ENCODE data around the gene CXCR5.

The CXCR5 gene

DNA sequence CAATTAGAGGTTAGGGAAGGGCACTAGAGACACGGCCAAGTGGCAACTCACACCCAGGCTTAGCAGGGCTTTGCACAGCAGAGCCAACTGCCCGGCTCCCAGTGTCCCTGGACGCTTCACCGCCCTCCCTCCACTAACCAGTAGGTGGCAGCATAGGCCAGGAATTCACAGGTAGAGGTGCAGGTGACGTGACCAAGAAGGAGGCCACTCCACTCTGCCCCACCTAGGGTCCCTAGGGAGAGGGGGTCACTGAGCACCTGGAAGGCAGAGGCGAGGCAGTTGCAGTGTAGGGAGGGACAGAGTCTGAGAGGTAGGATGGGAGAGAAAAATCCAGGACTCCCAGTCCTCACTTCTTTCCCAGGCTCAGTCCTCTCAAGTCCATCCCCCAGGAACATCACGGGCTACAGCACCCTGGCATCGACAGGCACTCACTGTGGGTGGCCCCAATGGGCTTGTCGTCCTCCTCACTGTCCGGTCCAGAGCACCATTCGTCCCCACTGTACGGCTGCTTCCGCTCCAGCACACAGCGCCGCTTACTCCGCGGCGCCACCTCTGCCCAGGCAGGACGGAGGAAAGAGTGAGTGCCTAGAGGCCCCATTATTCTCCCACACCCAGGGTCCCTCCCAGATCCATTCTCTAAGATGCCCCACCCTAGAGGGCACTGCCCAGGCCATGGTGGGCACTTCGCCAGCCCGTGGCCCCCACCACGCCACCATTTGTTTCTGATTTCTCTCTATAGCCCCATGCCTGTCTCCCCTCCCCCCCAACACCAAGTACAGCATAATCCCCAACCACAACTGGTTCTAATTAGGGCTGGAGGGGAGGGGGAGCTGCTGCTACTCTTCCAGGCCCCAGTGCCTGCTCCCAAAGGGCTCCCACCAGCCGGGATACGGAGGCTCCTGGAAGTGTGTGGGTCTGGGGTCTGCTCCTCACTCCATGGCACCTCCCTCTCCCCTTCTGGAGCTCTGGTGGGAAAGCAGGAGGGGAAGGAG lies 23.7 kb downstream of the CXCR5 start:
- peak overlapping the region; percentile 64 for H3K27ac ChIP-seq
- H3K36me3 ChIP-seq = no peaks in the 10 kb centered on the region
- H3K9me3 ChIP-seq (ENCODE audit: severe bottlenecking) = no peaks in the 10 kb centered on the region
- DNase-seq = peak; percentile 90
- 0 out of 2 replicates have a peak overlapping the region, but pooled peaks have one; percentile 2 for H3K4me3 ChIP-seq (ENCODE audit: low read depth, low read length)
- TF ChIP-seq, protein P1, sequence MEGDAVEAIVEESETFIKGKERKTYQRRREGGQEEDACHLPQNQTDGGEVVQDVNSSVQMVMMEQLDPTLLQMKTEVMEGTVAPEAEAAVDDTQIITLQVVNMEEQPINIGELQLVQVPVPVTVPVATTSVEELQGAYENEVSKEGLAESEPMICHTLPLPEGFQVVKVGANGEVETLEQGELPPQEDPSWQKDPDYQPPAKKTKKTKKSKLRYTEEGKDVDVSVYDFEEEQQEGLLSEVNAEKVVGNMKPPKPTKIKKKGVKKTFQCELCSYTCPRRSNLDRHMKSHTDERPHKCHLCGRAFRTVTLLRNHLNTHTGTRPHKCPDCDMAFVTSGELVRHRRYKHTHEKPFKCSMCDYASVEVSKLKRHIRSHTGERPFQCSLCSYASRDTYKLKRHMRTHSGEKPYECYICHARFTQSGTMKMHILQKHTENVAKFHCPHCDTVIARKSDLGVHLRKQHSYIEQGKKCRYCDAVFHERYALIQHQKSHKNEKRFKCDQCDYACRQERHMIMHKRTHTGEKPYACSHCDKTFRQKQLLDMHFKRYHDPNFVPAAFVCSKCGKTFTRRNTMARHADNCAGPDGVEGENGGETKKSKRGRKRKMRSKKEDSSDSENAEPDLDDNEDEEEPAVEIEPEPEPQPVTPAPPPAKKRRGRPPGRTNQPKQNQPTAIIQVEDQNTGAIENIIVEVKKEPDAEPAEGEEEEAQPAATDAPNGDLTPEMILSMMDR (IDR thresholded peaks at IDR 0.05; ENCODE audit: low read depth, low read length) = peak; percentile 90
- no peaks in the 10 kb centered on the region for H3K27me3 ChIP-seq (ENCODE audit: insufficient read depth, low read depth, severe bottlenecking)

DNA sequence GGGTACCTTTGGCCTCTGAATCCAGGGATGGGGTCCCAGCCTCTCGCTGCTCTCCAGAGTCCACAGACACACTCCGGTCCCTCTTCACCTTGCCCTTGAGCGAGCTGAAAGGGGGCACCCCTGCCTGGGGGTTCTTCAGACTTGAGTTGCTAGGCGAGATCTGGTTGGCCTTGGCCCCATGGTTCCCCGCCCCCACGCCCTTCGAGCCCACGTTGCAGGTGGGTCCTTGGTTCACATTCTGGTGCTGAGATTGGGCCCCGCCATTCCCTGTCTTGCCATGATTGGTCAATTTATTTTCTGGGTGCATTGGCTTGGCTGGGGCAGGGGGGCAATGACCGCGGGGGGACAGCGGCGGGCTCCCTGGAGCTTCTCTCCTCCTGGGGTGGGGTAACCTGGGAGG lies 24.6 kb downstream of the CXCR5 start:
- Histone ChIP-seq H3K4me3 (ENCODE audit: low read depth, low read length) (no peak overlapping the region), H3K27me3 (ENCODE audit: insufficient read depth, low read depth, severe bottlenecking) (no peaks in the 10 kb centered on the region), H3K27ac (peak overlapping the region; percentile 64), H3K9me3 (ENCODE audit: severe bottlenecking) (no peaks in the 10 kb centered on the region), H3K36me3 (no peaks in the 10 kb centered on the region)
- DNase-seq = no peak
- TF ChIP-seq, protein P1 (IDR thresholded peaks at IDR 0.05; ENCODE audit: low read depth, low read length) = no peak

DNA sequence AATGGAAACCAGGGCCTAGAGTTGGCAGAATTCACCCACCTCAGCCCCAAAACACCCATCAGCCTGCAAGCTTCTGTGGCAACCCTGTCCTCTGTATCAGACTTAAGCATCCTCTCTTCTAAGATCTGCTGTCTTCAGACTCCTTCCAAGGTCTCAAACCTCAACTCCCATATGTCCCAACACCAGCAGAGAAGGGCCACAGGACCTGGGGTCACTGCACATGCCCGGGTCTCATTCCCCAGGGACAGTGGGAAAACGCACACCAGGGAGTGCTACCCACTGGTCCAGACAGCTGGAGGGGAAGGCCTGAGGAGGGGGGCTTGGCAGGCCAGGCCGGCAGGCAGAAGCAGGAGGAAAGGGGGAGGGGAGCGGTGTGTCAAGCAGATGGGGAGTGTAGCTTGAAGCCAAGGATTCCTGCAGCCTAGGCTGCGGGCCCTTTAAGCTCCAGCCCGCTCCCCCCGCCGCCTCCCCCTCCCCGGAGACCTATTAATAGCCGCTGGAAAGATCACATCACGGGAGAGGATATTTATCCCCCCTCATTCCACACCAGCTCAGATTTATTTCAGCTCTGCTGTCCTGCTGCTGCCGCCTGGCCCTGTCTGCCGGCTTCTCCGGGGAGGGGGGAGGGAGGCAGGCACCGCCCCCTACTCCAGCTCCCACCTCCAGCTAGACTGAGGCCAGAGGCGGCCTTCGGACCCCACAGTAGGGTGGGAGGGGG lies 25.4 kb downstream of the CXCR5 start:
- H3K27ac ChIP-seq = peak overlapping the region; percentile 83

DNA sequence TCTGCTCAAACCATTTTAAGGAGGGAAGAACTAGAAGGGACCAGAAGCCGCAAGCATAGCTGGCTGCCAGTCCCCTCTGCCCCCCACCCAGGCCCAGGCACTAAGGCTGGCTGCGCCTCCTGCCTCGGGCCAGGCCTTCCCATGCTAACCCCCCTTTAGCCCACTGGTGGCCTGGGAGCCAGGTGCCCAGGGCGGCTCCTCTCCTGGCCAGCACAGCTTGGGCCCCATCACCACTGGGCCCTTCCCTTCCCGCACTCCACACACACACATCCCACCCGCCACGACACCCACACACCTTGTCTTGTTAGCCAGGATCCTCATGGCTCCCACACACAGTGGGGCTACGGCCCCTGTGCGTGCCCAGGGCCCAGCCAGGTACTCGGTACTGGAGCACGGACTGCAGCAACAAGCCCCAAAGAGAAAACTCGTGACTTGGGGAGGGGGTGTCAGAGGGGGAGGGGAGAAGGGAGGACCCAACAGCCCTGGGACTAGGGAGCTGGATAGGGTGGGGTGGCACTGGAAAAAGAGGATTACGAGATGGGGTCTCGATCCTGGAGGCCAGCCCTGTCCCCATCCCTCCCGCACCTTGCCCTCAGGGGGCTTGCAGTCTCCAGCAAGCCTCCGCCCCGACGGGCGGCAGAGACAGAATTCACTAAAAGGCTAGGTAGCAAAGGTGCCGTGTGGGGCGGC lies 26.1 kb downstream of the CXCR5 start:
- Histone ChIP-seq H3K36me3 (no peaks in the 10 kb centered on the region), H3K27me3 (ENCODE audit: insufficient read depth, low read depth, severe bottlenecking) (no peaks in the 10 kb centered on the region), H3K9me3 (ENCODE audit: severe bottlenecking) (no peaks in the 10 kb centered on the region), H3K27ac (peak overlapping the region; percentile 83), H3K4me3 (ENCODE audit: low read depth, low read length) (peak overlapping the region; percentile 19)
- TF ChIP-seq, protein P1 (IDR thresholded peaks at IDR 0.05; ENCODE audit: low read depth, low read length) = no peak
- DNase-seq = no peak

More for the DNA sequence above, 25.4 kb downstream of the CXCR5 start:
- Histone ChIP-seq H3K27me3 (ENCODE audit: insufficient read depth, low read depth, severe bottlenecking) (no peaks in the 10 kb centered on the region), H3K9me3 (ENCODE audit: severe bottlenecking) (no peaks in the 10 kb centered on the region), H3K4me3 (ENCODE audit: low read depth, low read length) (peak overlapping the region; percentile 19), H3K36me3 (no peaks in the 10 kb centered on the region)
- TF ChIP-seq, protein P1 (IDR thresholded peaks at IDR 0.05; ENCODE audit: low read depth, low read length) = no peak
- DNase-seq = peak; percentile 99

DNA sequence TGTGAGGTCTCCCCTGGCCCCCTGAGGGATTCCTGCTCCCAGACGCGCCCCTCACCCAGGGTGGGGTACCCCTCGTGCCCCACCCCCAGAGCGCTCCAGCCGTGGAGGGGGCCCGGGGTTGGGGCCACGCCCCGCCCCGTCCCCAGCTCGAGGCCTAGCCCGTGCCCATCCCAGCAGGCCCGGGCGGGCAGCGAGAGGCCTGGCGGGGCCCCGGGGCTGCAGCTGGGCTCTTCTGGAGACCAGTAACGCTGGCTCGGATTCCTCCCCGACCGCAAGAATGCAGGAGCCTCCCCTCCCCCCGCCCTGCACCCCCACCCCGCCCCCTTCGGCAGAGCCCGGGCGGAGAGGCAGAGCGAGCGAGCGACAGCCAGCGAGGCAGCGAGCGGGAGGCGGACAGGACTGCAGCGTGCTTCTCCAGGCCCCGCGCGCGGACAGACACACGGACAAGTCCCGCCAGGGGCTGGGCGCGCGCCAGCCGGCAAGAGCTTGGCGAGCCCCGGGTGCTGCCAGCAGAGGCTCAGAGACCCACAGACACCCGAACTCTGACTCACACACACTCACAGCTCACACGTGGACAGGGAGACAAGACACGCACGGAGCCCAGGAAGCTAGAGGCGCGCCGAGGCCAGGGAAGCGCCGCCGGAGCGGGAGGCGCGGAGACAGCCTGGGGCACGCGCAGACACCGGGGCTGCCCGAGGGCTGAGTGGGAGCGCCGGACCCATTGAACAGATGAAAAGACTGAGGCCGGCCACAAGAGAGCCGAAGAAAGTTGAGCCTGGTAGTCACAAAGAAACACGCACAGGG lies 26.8 kb downstream of the CXCR5 start:
- no peak for DNase-seq
- H3K27ac ChIP-seq = peak overlapping the region; percentile 83
- H3K4me3 ChIP-seq (ENCODE audit: low read depth, low read length) = no peak overlapping the region
- H3K27me3 ChIP-seq (ENCODE audit: insufficient read depth, low read depth, severe bottlenecking) = no peaks in the 10 kb centered on the region
- no peaks in the 10 kb centered on the region for H3K36me3 ChIP-seq
- no peaks in the 10 kb centered on the region for H3K9me3 ChIP-seq (ENCODE audit: severe bottlenecking)
- TF ChIP-seq, protein P1 (IDR thresholded peaks at IDR 0.05; ENCODE audit: low read depth, low read length) = no peak
